ENCODE measurements around the gene FSHR.

FSHR gene

GRCh38 chr2:49110571-49110970 lies 43.7 kb downstream of the FSHR start:
- DNase-seq, result no peak

- DNase-seq, result no peak
Observed at GRCh38 chr2:49108851-49109250, 45.5 kb downstream of the FSHR start.

GRCh38 chr2:49108436-49108835 lies 45.9 kb downstream of the FSHR start:
- DNase-seq, result no peak

- DNase-seq, result no peak
Observed at GRCh38 chr2:49105506-49105905, 48.8 kb downstream of the FSHR start.

GRCh38 chr2:49102146-49102545 lies 52.2 kb downstream of the FSHR start:
- DNase-seq, result no peak

GRCh38 chr2:49080681-49081080 lies 73.6 kb downstream of the FSHR start:
- DNase-seq, result no peak

- DNase-seq, result no peak
Observed at GRCh38 chr2:49070716-49071115, 83.6 kb downstream of the FSHR start.

GRCh38 chr2:49069829-49070228 lies 84.5 kb downstream of the FSHR start:
- no peak for DNase-seq

GRCh38 chr2:49068613-49069012 lies 85.7 kb downstream of the FSHR start:
- DNase-seq, result no peak

GRCh38 chr2:49067971-49068370 lies 86.3 kb downstream of the FSHR start:
- DNase-seq, result no peak

GRCh38 chr2:49053156-49053555 lies 101.2 kb downstream of the FSHR start:
- DNase-seq, result no peak

- no peak for DNase-seq
Observed at GRCh38 chr2:49050265-49050664, 104.0 kb downstream of the FSHR start.

GRCh38 chr2:49049161-49049560 lies 105.2 kb downstream of the FSHR start:
- no peak for DNase-seq

- DNase-seq, result no peak
Observed at GRCh38 chr2:49045083-49045482, 109.2 kb downstream of the FSHR start.

GRCh38 chr2:49044350-49045079 lies 109.8 kb downstream of the FSHR start:
- DNase-seq, result no peak

- DNase-seq, result no peak
Observed at GRCh38 chr2:49043405-49043982, 110.8 kb downstream of the FSHR start.

- no peak for DNase-seq
Observed at GRCh38 chr2:49042488-49042887, 111.8 kb downstream of the FSHR start.

GRCh38 chr2:49041061-49041460 lies 113.3 kb downstream of the FSHR start:
- no peak for DNase-seq

- DNase-seq, result no peak
Observed at GRCh38 chr2:49037197-49037596, 117.1 kb downstream of the FSHR start.

- DNase-seq, result no peak
Observed at GRCh38 chr2:49035481-49035880, 118.8 kb downstream of the FSHR start.

- no peak for DNase-seq
Observed at GRCh38 chr2:49033394-49034185, 120.7 kb downstream of the FSHR start.

- no peak for DNase-seq
Observed at GRCh38 chr2:49032936-49033335, 121.4 kb downstream of the FSHR start.

- DNase-seq, result no peak
Observed at GRCh38 chr2:49032126-49032525, 122.2 kb downstream of the FSHR start.

GRCh38 chr2:49029406-49029805 lies 124.9 kb downstream of the FSHR start:
- no peak for DNase-seq

Data from cortex of kidney (tissue), 1 donor.